ENCODE data around the gene HTT. TPM values are rescaled to one million over a fixed set of nuclear protein-coding genes. Genes with fewer than 3 reads are reported as not detected.

Gene HTT
- total and polyA plus RNA-seq, 9 of the 15 experiments (the other 6 are each of a cell fraction or from before 2014, with no cell fraction given), result 0.66 to 31.6 (median 14.7) TPM

DNA sequence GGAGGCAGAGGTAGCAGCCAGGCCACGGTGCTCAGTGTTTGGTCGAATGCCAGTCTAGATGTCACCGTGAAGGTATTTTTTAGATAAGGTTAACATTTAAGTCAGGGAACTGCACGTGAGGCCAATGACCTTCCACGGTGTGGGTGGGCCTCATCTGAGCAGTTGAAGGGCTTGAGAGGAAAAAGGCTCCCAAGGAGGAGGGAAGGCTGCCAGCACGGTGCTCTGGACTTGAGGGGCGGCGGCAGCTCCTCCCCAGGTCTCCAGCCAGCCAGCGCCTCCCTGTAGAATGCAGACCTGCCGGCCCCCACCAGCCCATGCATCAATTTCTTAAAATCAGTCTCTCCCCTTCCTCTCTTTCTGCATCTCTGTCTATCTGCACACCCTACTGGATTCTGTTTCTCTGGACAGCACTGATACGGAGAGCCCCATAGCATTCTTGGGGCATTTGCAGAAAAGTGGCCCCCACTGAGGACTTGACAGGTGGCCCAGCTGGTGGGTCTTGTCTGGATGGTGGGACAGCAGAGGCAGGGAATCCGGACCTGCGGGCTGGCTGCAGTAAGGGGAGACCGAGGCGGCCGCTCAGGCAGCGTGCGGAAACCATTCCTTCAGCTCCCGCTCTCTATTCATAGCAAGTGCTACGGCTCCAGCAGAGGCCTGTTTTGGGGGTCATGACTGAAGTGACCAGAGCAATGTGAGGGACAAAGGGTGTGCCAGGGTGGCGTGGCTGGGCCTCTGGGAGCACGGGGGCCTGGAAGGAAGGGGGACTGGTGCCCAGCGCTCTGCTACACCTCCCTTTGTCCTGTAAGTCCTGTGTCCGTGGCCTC lies 210.5 kb downstream of the HTT start:
- intact Hi-C loops (cut with micrococcal nuclease) (no loop called here), in situ Hi-C loops (cut with MboI) (no loop called here)
- DNase-seq (ENCODE audit: extremely low read depth in 1 of 4, low spot score in 3 of 4) (no peak), ATAC-seq (no peak), FAIRE-seq (no peak)
- ChIA-PET CTCF (ENCODE audit: low intra/inter-chr PET ratio) (no interaction called here), POLR2A (no interaction called here)
- Histone ChIP-seq H4K20me1 (replicated peaks; ENCODE audit: control insufficient read depth, insufficient read depth, low read length) (no peaks in the 10 kb centered on the region; the same call in none of the 2 replicates), H3K4me2 (ENCODE audit: insufficient read depth, low read length) (no peak overlapping the region), H3K36me3 (ENCODE audit: control insufficient read depth, insufficient read depth, low read length) (no peaks in the 10 kb centered on the region), H3K79me2 (ENCODE audit: control insufficient read depth, insufficient read depth, low read length) (no peaks in the 10 kb centered on the region), H3K9me1 (ENCODE audit: control insufficient read depth, insufficient read depth, low read length) (no peaks in the 10 kb centered on the region), H3K27ac (ENCODE audit: extremely low read depth, low read depth, low read length) (no peak overlapping the region), H3K4me3 (no peak overlapping the region), H2AFZ (ENCODE audit: low read depth, low read length) (no peak overlapping the region), H3K9me3 (replicated peaks; ENCODE audit: control insufficient read depth, insufficient read depth, low read depth, low read length) (no peaks in the 10 kb centered on the region), H3K27me3 (ENCODE audit: control insufficient read depth in 2 of 2, insufficient read depth in 2 of 2, low read length in 2 of 2) (peaks cover 63 to 78% of the 10 kb centered on the region in 2 experiments), H3K9ac (ENCODE audit: insufficient read depth in 1 of 2, low read depth in 2 of 2, low read length in 2 of 2) (no peak overlapping the region), H3K4me1 (replicated peaks in 1 of 2; ENCODE audit: control insufficient read depth in 2 of 2, insufficient read depth in 2 of 2, low read length in 2 of 2) (peaks cover 0 to 16% of the 10 kb centered on the region in 2 experiments; a peak in 1 of 5 replicates)
- WGBS (ENCODE audit: insufficient coverage, low coverage, missing lambda C conversion rate), result 21% methylated on average over 22 of the region's 24 CpGs
- no TSS peak for BruUV-seq (replicated peaks)
- TF ChIP-seq FUS (optimal IDR thresholded peaks at IDR 0.05; ENCODE audit: low read depth, low read length) (no peak), FOXM1 (IDR thresholded peaks at IDR 0.05; ENCODE audit: low read depth) (0 out of 2 replicates have a peak, but pooled peaks have one; percentile 16), FOXM1 (CRISPR knock-in tag; IDR thresholded peaks at IDR 0.05; ENCODE audit: low read depth) (no peak), KLF10 (CRISPR knock-in tag; IDR thresholded peaks at IDR 0.05) (no peak), ZNF134 (CRISPR knock-in tag; conservative IDR thresholded peaks at IDR 0.05) (peak; percentile 96), ESRRA (IDR thresholded peaks at IDR 0.05; ENCODE audit: borderline replicate concordance, low read depth) (peak; percentile 38; the same call in 1 of the 2 replicates), BHLHE40 (IDR thresholded peaks at IDR 0.05; ENCODE audit: low read length) (peak; percentile 25; the same call in 1 of the 2 replicates), ZNF140 (CRISPR knock-in tag; IDR thresholded peaks at IDR 0.05) (no peak)
- TF ChIP-seq, protein P1, sequence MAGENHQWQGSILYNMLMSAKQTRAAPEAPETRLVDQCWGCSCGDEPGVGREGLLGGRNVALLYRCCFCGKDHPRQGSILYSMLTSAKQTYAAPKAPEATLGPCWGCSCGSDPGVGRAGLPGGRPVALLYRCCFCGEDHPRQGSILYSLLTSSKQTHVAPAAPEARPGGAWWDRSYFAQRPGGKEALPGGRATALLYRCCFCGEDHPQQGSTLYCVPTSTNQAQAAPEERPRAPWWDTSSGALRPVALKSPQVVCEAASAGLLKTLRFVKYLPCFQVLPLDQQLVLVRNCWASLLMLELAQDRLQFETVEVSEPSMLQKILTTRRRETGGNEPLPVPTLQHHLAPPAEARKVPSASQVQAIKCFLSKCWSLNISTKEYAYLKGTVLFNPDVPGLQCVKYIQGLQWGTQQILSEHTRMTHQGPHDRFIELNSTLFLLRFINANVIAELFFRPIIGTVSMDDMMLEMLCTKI (IDR thresholded peaks at IDR 0.05; ENCODE audit: partially characterized antibody), result no peak
